MCF 10A (cell line): ENCODE measurements around the gene ACAP2. TPM values are rescaled to one million over a fixed set of nuclear protein-coding genes. Genes with fewer than 3 reads are reported as not detected.
"Not testable (repeated sequence)": the region's sequence is repeated elsewhere in the genome, so short reads cannot be mapped to it uniquely, and the experiment has no call there.

Source experiments
- BruUV-seq: library from RNA; stranded (reverse); fragments of 400-500 nt; replicated peaks from 2 replicates; lab custom pipeline; 2021; lab: Mats Ljungman, UMichigan
- CTCF ChIA-PET: fragments of 300-600 bp; sonication (Branson Sonifier 250); formaldehyde crosslinking; extraction: SDS; loops from one replicate; lab custom pipeline; 2021; ENCODE audit warnings: antibody characterized with exemption, inconsistent platforms; lab: Yijun Ruan, JAX
- POLR2A ChIA-PET: fragments of 300-600, 350-650 bp; sonication (Branson Sonifier 250); formaldehyde crosslinking; extraction: SDS; loops from one replicate; lab custom pipeline; 2020; ENCODE audit warnings: antibody characterized with exemption, inconsistent platforms; lab: Yijun Ruan, JAX
- DNase-seq: peaks from one replicate; pipeline ENCODE4 v3.0.0-alpha.2; 2018; ENCODE audit not compliant: unreplicated experiment
- H3K27ac Mint-ChIP-seq: one replicate; pipeline ENCODE4 v1.8.0; 2022; ENCODE audit warnings: mild to moderate bottlenecking, low read depth, mixed read lengths; ENCODE audit not compliant: unreplicated experiment
- H3K27me3 Mint-ChIP-seq: one replicate; pipeline ENCODE4 v1.8.0; 2022; ENCODE audit warnings: mixed read lengths; ENCODE audit not compliant: insufficient read depth, unreplicated experiment
- H3K36me3 Mint-ChIP-seq: one replicate; pipeline ENCODE4 v1.8.0; 2022; ENCODE audit warnings: mild to moderate bottlenecking, moderate library complexity, mixed read lengths; ENCODE audit not compliant: insufficient read depth, unreplicated experiment
- H3K4me1 Mint-ChIP-seq: one replicate; pipeline ENCODE4 v1.8.0; 2022; ENCODE audit warnings: mixed read lengths; ENCODE audit not compliant: insufficient read depth, unreplicated experiment
- H3K4me3 Mint-ChIP-seq: one replicate; pipeline ENCODE4 v1.8.0; 2022; ENCODE audit warnings: mild to moderate bottlenecking, moderate library complexity, mixed read lengths; ENCODE audit not compliant: unreplicated experiment
- H3K9me3 Mint-ChIP-seq: one replicate; pipeline ENCODE4 v1.8.0; 2022; ENCODE audit warnings: mixed read lengths; ENCODE audit not compliant: unreplicated experiment
- intact Hi-C: fragments of 100-400 bp; cut with micrococcal nuclease; formaldehyde crosslinking; loops from 2 replicates; pipeline ENCODE4 v1.14.1; 2022
- total RNA-seq: library from RNA; stranded (reverse); gene quantifications from 2 replicates; pipeline ENCODE4 v1.2.3, GENCODE V29; 2022
- TF ChIP-seq, protein P1 (sequence below): fragments of 200-600 bp; IDR thresholded peaks from one replicate; pipeline ENCODE4 v1.8.0; 2022; ENCODE audit warnings: antibody characterized with exemption, mild to moderate bottlenecking; ENCODE audit not compliant: unreplicated experiment

ACAP2 gene
- total RNA-seq, 1 experiment from 2014 or later = 53.2 TPM

GRCh38 chr3:195302431-195302830 lies 140.4 kb downstream of the ACAP2 start:
- BruUV-seq = no TSS peak
- Mint-ChIP-seq H3K27ac (no peak overlapping the region), H3K27me3 (no peaks in the 10 kb centered on the region), H3K4me1 (no peaks in the 10 kb centered on the region), H3K4me3 (no peak overlapping the region), H3K36me3 (peaks cover 46% of the 10 kb centered on the region), H3K9me3 (no peaks in the 10 kb centered on the region)
- intact Hi-C loops = no loop called here
- POLR2A ChIA-PET = interaction anchor here (0.7 to 1.2 kb wide), 2 partner anchors 140 to 144 kb away, joined by 3 to 5 read pairs; no protein-coding TSS in a partner anchor
- CTCF ChIA-PET = interaction anchor here (1.2 to 2.4 kb wide), 2 partner anchors 31 to 33 kb away, joined by 3 to 8 read pairs; partner anchors contain the start of gene XXYLT1
- TF ChIP-seq, protein P1, sequence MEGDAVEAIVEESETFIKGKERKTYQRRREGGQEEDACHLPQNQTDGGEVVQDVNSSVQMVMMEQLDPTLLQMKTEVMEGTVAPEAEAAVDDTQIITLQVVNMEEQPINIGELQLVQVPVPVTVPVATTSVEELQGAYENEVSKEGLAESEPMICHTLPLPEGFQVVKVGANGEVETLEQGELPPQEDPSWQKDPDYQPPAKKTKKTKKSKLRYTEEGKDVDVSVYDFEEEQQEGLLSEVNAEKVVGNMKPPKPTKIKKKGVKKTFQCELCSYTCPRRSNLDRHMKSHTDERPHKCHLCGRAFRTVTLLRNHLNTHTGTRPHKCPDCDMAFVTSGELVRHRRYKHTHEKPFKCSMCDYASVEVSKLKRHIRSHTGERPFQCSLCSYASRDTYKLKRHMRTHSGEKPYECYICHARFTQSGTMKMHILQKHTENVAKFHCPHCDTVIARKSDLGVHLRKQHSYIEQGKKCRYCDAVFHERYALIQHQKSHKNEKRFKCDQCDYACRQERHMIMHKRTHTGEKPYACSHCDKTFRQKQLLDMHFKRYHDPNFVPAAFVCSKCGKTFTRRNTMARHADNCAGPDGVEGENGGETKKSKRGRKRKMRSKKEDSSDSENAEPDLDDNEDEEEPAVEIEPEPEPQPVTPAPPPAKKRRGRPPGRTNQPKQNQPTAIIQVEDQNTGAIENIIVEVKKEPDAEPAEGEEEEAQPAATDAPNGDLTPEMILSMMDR = no peak
- no peak for DNase-seq

GRCh38 chr3:195297446-195297845 lies 145.4 kb downstream of the ACAP2 start:
- POLR2A ChIA-PET = no interaction called here
- BruUV-seq = no TSS peak
- Mint-ChIP-seq H3K4me3 (no peak overlapping the region), H3K4me1 (no peaks in the 10 kb centered on the region), H3K36me3 (peaks cover 69% of the 10 kb centered on the region), H3K27ac (no peak overlapping the region), H3K27me3 (no peaks in the 10 kb centered on the region), H3K9me3 (no peaks in the 10 kb centered on the region)
- DNase-seq = no peak
- CTCF ChIA-PET = no interaction called here
- TF ChIP-seq, protein P1 = no peak
- intact Hi-C loops = no loop called here

GRCh38 chr3:195296662-195297061 lies 146.2 kb downstream of the ACAP2 start:
- BruUV-seq = no TSS peak
- DNase-seq = no peak
- H3K27me3 Mint-ChIP-seq = no peaks in the 10 kb centered on the region
- TF ChIP-seq, protein P1 = no peak
- POLR2A ChIA-PET = no interaction called here
- CTCF ChIA-PET = no interaction called here
- no peaks in the 10 kb centered on the region for H3K4me1 Mint-ChIP-seq
- intact Hi-C loops = no loop called here
- no peak overlapping the region for H3K27ac Mint-ChIP-seq
- no peak overlapping the region for H3K4me3 Mint-ChIP-seq
- no peaks in the 10 kb centered on the region for H3K9me3 Mint-ChIP-seq
- H3K36me3 Mint-ChIP-seq = peaks cover 75% of the 10 kb centered on the region

- TF ChIP-seq, protein P1 = no peak
- ChIA-PET CTCF (interaction anchor here (1.5 kb wide), 1 partner anchor 20 kb away, joined by 11 read pairs; the partner anchor contains the start of gene XXYLT1), POLR2A (interaction anchor here (0.6 kb wide), 1 partner anchor 251 kb away, joined by 4 read pairs; no protein-coding TSS in a partner anchor)
- Mint-ChIP-seq H3K4me1 (peaks cover 9% of the 10 kb centered on the region), H3K36me3 (peaks cover 74% of the 10 kb centered on the region), H3K27me3 (no peaks in the 10 kb centered on the region), H3K4me3 (no peak overlapping the region), H3K27ac (no peak overlapping the region), H3K9me3 (no peaks in the 10 kb centered on the region)
- BruUV-seq = no TSS peak
- intact Hi-C loops = no loop called here
- no peak for DNase-seq
Measured at GRCh38 chr3:195291121-195291520, 151.7 kb downstream of the ACAP2 start.

GRCh38 chr3:195290643-195291042 lies 152.2 kb downstream of the ACAP2 start:
- ChIA-PET CTCF (interaction anchor here (1.5 kb wide), 1 partner anchor 19 kb away, joined by 11 read pairs; the partner anchor contains the start of gene XXYLT1), POLR2A (interaction anchor here (0.6 kb wide), 1 partner anchor 252 kb away, joined by 4 read pairs; no protein-coding TSS in a partner anchor)
- DNase-seq, BruUV-seq, H3K27ac Mint-ChIP-seq, H3K4me3 Mint-ChIP-seq, H3K27me3 Mint-ChIP-seq, intact Hi-C loops, H3K9me3 Mint-ChIP-seq, H3K4me1 Mint-ChIP-seq: not testable (repeated sequence)
- H3K36me3 Mint-ChIP-seq = peaks cover 73% of the 10 kb centered on the region
